Measurements from ENCODE around the gene PNRC1. TPM values are rescaled to one million over a fixed set of nuclear protein-coding genes. Genes with fewer than 3 reads are reported as not detected.
A peak's percentile ranks its signal among the peaks of the same experiment; 100 is the strongest.

Gene PNRC1
- polyA plus RNA-seq, 2 of the 4 experiments (the other 2 are of a cell fraction), result 27.2 to 37.8 TPM

- Histone ChIP-seq H3K4me2 (peak overlapping the region; percentile 64), H3K4me3 (no peak overlapping the region), H3K9me3 (no peaks in the 10 kb centered on the region), H3K27ac (peak overlapping the region; percentile 82 to 86), H3K4me1 (peaks cover 60% of the 10 kb centered on the region)
- no peak for FAIRE-seq
- POLR2A ChIA-PET, result interaction anchor here (5.3 kb wide), 1 partner anchor 30 kb away, joined by 38 read pairs; the partner anchor contains the start of gene PNRC1
- CTCF ChIA-PET, result interaction anchor here (1.0 to 1.4 kb wide), 2 partner anchors 24 to 66 kb away, joined by 3 read pairs; no protein-coding TSS in a partner anchor
- ATAC-seq, result peak; percentile 22 to 65
- peak in 1 of 2 experiments; percentile 30 for DNase-seq (ENCODE audit: low read depth in 1 of 2, low spot score in 1 of 2)
- TF ChIP-seq HEYL (CRISPR knock-in tag; IDR thresholded peaks at IDR 0.05) (no peak), PBX3 (IDR thresholded peaks at IDR 0.05) (no peak), HES2 (IDR thresholded peaks at IDR 0.05) (peak; percentile 70; the same call in 1 of the 2 replicates), JUN (IDR thresholded peaks at IDR 0.05) (peak in 1 of 2 experiments; percentile 28; a peak in 1 of 5 replicates), NPAS2 (CRISPR knock-in tag; IDR thresholded peaks at IDR 0.05; ENCODE audit: borderline replicate concordance) (no peak), CEBPB (IDR thresholded peaks at IDR 0.05) (peak; percentile 87 to 91)
- WGBS (ENCODE audit: missing lambda C conversion rate), result 20% methylated on average over 3 of the region's 3 CpGs
Measured at GRCh38 chr6:89050155-89050554, 30.4 kb upstream of the PNRC1 start.

- ATAC-seq (no peak), FAIRE-seq (no peak), DNase-seq (ENCODE audit: low read depth in 1 of 2, low spot score in 1 of 2) (no peak)
- Histone ChIP-seq H3K4me3 (no peak overlapping the region), H3K4me1 (peaks cover 55% of the 10 kb centered on the region), H3K27ac (peak overlapping the region; percentile 82 to 86), H3K4me2 (peak overlapping the region; percentile 64), H3K9me3 (no peaks in the 10 kb centered on the region)
- 65% methylated on average over 3 of the region's 3 CpGs for WGBS (ENCODE audit: missing lambda C conversion rate)
- POLR2A ChIA-PET, result interaction anchor here (5.3 kb wide), 1 partner anchor 30 kb away, joined by 38 read pairs; the partner anchor contains the start of gene PNRC1
- TF ChIP-seq CEBPB (IDR thresholded peaks at IDR 0.05), result no peak
- no peak for TF ChIP-seq FOXS1 (CRISPR knock-in tag; IDR thresholded peaks at IDR 0.05)
- TF ChIP-seq FOSL2 (IDR thresholded peaks at IDR 0.05), result no peak
- TF ChIP-seq FOSL2 (CRISPR knock-in tag; IDR thresholded peaks at IDR 0.05), result no peak
- TF ChIP-seq HEYL (CRISPR knock-in tag; IDR thresholded peaks at IDR 0.05), result no peak
- TF ChIP-seq TFCP2L1 (CRISPR knock-in tag; IDR thresholded peaks at IDR 0.05), result no peak
- CTCF ChIA-PET, result interaction anchor here (1.0 to 1.4 kb wide), 2 partner anchors 24 to 67 kb away, joined by 3 read pairs; no protein-coding TSS in a partner anchor
Measured at GRCh38 chr6:89050697-89051096, 29.9 kb upstream of the PNRC1 start.

- TF ChIP-seq NPAS2 (CRISPR knock-in tag; IDR thresholded peaks at IDR 0.05; ENCODE audit: borderline replicate concordance) (no peak), PHF8 (IDR thresholded peaks at IDR 0.05; ENCODE audit: borderline replicate concordance, low read depth) (no peak), ZC3H11A (IDR thresholded peaks at IDR 0.05) (no peak), HES2 (IDR thresholded peaks at IDR 0.05) (no peak), RCOR1 (IDR thresholded peaks at IDR 0.05; ENCODE audit: low read depth, low read length) (no peak), REST (IDR thresholded peaks at IDR 0.05) (no peak)
- DNase-seq (ENCODE audit: low read depth in 1 of 2, low spot score in 1 of 2) (no peak), FAIRE-seq (no peak), ATAC-seq (no peak)
- Histone ChIP-seq H3K27ac (peak overlapping the region; percentile 82 to 86; a peak in 5 of 6 replicates), H3K4me2 (no peak overlapping the region), H3K9me3 (no peaks in the 10 kb centered on the region), H3K4me1 (peaks cover 45% of the 10 kb centered on the region), H3K4me3 (no peak overlapping the region)
- CTCF ChIA-PET, result interaction anchor here (1.2 kb wide), 1 partner anchor 16 kb away, joined by 3 read pairs; no protein-coding TSS in a partner anchor
- POLR2A ChIA-PET, result interaction anchor here (5.3 kb wide), 1 partner anchor 29 kb away, joined by 38 read pairs; the partner anchor contains the start of gene PNRC1
- 68% methylated on average over 3 of the region's 3 CpGs for whole genome bisulfite sequencing (ENCODE audit: missing lambda C conversion rate)
Measured at GRCh38 chr6:89051676-89052075, 28.9 kb upstream of the PNRC1 start.
